GM21825 (cell line): ENCODE measurements around the gene CDK16.

ENCODE experiments used
- ATAC-seq: cut with Tn5 transposase; IDR thresholded peaks from one replicate; pipeline ENCODE4 v1.9.1; 2021; ENCODE audit warnings: mild to moderate bottlenecking, moderate library complexity; ENCODE audit not compliant: unreplicated experiment

The CDK16 gene

DNA sequence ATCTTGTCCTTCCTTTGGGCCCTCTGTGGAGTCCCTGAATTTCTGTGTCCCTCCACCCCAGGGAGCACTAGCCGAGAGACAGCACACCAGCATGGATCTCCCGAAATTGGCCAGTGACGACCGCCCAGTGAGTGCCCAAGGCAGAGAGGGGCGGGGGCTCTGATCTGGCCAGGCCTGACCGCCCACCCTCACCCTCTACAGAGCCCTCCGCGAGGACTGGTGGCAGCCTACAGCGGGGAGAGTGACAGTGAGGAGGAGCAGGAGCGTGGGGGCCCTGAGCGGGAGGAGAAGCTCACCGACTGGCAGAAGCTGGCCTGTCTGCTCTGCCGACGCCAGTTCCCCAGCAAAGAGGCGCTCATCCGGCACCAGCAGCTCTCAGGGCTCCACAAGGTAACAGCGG lies 33.2 kb upstream of the CDK16 start:
- no peak for ATAC-seq

DNA sequence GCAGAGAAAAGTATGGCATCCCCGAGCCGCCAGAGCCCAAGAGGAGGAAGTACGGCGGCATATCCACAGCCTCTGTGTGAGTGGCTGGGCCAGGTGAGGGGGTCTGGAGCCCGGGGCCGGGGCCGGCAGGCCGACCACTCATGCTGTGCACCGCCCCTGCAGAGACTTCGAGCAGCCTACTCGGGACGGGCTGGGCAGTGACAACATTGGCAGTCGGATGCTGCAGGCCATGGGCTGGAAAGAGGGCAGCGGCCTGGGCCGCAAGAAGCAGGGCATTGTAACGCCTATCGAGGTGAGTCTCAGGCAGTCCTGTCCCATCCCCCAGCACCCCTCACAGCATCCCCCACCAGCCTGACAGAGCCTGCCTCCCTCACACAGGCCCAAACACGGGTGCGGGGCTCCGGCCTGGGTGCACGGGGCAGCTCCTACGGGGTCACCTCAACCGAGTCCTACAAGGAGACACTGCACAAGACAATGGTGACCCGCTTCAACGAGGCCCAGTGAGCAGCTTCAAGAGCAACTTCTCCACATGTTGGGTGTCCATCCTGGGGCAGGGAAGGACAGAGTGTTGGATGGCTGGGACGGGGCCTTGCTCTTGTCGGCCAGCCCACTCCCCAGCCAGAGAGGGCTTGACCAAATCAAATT lies 32.3 kb upstream of the CDK16 start:
- ATAC-seq = no peak

DNA sequence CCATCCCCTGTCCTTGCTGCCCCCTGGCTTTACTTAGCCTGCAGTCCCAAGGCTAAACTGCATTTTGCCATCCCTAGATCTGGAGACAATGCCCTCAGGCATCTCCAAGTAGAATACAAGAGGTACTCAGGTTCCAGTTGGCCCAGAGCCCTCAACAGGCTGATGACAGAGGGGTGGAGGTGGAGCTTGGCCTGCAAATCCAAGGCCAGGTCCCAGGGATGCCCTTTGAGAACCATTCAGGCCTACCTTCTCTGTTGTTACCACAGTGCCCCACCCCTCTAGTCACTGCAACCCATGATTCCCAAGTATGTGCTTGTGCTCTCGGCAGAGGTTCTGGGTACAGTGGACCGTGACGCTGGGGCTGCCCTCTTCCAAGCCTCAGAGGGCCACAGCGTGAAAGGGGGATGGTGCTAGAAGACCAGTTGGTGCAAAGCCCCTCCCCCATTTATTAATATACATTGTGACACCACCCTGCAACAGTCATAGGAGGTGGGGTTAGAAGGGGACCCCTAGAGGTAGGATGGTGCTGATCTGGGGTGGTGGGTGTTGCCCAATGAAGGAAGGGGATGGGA lies 31.3 kb upstream of the CDK16 start:
- ATAC-seq = no peak

DNA sequence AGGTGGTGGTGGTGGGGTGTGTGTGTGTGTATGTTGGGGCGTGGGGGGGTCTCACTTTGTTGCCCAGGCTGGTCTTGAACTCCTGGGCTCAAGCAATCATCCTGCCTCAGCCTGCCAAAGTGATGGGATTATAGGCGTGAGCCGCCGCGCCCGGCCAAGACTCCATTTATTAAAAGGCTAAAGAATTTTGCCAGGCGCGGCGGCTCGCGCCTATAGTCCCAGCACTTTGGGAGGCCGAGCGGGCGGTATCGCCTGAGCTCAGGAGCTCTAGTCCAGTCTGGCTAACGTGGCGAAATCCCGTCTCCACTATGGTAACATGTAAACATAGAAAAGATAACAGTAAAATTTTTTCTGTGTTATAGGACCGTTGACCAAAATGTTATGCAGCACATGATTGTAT lies 28.6 kb upstream of the CDK16 start:
- no peak for ATAC-seq

DNA sequence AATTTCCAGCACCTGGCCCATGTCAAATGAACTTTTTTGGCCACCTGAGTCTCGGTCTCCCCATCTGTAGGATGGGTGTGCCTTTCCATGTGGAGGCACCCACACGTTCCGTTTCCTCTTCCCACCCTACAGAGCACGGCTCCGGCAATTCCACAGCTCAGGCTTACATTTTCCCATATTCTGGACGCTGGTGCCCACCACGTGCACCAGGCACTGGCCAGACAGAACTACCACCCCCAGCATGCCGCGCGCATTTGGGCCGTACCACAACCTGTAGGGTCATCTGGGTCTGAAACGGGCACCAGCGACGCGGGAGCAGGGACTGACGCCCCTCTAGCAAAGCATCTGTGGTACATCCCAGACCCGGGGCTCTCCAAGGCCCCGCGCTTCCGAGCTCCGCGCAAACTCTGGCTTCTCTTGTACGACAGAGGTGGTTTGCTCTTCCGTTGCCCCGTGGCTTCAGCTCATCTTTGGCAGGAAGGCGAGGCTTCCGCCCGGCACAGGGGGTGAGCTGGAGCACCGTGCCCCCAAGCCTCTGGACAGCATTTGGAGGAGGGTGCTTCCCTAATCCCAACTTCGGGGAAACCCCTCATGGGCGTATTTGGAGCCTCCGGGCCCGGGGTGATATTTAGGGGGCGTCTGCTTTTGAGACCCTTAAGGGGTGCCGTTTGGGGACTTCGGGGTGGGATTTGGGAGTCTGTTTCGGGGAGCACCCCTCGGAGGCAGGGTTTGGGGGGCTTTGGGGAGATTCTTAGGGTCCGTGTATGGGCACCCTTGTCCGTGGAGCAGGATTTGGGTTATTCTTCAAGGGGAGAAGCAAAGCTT lies 27.8 kb upstream of the CDK16 start:
- peak; percentile 50 for ATAC-seq

DNA sequence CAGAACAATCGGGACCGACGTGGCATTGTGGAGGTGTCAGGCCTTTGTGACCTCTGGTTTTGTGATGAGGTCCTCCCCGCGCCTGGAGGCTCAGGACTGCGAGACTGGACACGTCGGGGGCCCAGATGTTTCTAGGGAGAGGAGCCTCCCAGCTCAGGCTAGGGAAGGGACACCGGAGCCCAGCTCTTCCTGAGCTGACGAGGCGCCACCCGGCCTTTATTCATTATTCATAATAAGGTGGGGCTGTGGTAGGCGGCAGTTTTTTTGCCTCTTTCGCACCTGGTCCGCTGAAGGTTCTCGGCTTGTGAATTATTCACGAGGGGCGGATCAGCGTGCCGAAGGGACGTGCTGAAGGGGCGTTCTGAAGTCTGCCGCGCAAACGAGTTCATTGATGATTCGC lies 27.1 kb upstream of the CDK16 start:
- no peak for ATAC-seq

DNA sequence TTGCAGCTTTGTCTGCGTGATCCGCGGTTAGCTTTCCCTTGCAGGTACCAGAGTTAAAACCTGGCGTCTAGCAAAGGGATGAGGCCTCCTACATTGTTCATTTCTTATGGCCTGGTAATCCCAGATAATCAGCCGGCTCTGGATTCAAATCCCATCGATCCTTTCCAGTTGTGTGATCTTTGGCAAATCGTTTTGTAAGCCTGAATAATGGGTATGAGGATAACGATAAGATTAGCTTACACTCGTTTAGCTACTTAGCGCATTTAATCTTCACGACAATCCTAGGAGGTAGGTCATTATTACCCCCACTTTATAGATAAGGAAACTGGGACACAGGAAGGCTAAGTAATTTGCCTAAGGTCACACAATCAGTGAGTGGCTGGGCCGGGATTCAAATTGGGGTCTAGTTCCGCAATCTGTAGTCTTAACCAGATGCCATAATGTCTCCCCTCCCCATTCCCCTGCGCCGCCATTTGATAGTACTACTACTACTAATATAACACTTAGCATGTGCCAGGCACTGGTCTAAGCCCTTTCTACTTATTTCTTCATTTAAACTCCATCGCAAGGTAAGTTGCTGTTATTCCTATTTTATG lies 26.6 kb upstream of the CDK16 start:
- no peak for ATAC-seq

DNA sequence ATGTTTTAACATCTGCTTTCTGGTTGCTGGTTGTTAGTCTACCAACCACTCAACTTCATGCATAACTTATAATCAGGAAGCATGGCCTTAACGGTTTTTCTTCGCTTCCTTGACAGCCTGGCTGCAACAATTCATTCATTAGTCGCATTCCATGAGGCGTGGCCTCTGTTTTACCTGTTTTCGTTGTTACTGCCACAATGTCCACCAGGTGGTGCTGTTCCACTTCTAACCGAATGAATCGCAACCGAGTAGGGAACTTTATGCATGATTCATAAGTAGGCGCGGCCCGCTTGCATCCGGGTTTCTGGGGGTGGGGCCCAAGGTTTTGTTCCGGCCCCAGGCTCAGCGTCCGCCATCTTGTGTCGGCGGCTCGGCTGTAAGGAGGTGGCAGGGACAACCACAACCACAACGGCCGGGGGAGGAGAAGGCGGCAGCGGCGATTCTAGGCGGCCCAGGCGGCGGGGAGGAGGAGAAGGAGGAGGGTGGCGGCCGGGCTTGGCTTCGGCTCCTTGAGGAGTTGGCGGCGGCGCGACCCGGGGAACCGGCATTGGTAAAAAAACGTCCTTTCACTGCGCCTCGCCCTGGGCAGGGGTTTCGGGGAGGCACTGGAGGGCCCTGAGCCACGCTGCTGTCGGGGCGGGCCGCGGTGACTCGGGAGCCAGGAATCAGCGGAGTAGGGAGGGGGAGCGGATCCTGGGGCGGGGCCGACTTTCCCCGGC lies 24.8 kb upstream of the CDK16 start, which contains the start of gene UBA1:
UBA1 (plus strand) TSS at position 355 of the 719 bp plus-strand sequence. CDS start 4,974 bp downstream, outside the sequence.
- ATAC-seq = peak; percentile 83

DNA sequence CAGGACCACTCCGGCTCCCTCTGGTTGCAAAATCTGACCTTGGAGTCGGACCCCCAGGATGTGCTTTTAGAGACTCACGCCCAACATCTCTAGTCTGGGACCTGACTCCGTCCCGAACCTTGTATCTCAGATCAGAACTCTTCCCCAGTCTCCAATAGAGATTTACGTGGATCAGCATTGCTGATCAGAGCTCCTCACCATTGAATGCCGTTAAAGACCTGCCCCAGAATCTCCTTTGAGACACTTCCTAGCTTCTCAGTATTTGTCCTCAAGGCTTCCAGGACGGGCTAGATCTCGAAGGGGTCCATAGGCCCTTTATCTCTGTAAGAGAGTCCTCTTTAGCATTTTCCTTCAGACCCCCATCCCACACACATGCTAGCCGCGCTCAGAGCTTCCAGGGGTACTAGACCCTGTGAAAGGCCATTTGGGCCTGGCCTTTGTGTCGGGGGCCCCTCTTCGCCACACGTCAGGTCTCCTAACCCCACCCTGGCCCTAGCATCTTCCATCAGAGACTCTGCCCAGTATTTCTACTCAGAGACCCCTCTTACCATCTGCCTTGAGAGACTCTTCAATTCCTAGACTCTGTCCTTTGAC lies 24.2 kb upstream of the CDK16 start:
- ATAC-seq = no peak

DNA sequence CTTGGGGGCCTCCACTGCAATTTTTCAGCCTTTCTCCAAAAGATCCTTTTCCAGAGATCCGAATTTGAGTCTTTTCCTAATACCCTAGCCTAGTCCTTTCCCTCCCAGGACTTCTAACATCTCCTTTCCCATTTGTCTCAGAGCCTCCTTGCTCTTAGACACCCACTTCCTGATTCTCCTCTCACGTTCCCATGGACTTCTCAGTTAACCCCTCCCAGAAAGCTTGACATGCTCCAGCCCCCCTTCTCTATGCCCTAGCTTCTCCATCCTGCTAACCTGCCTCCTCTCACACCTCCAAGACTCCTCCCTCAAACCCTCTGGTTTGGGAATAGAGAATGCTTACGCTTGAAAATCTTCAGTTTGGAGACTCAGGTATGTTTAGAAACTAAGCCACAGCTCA lies 22.4 kb upstream of the CDK16 start:
- no peak for ATAC-seq

DNA sequence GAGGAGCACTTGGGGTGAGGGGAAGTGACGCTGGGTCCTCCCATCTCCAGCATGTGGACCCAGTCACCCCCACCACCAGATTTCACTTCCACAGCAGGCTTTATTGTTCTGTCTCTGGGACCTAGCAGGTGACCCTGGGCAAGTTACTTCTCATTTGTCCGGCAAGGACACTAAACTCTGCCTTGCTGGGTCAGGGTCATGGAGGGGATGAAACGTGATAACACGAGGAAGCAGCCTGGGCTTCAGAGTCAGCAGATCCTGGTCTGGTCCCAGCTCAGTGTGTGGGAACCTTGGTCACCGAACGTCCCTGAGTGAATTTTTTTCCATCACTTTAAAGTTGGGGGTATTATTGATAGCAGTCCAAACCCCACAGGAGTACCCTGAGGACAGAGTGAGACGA lies 21.0 kb upstream of the CDK16 start:
- ATAC-seq = no peak

DNA sequence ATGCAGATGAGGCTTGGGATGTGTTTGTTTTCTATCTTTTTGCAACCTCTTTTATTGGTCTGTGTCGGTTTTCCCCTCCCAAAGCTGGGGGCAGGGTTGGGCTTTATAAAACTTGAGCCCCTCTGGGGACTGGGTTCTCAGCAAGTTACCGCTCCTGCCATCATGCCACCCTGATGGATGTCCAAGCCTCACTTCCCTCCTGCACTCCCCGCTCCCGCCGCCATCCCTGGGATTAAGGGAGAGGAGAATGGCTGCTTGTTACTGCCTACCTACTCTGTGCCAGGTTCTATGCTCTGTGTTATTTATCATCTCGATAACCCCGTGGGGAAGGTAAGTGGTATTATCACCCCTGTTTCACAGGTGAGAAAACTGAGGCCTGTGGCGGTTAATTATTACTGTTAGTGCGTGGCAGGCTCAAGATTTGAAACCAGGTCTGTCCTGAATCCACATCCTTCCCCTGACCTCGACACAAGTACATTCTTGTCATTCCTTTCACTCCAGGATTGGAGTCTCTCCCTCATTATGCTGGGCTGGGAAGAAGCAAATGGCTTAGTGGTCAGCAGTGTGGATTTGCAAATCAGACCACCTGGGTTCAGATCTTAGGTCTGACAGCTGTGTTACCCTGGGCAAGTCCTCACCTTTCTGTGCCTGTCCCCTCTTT lies 20.3 kb upstream of the CDK16 start:
- no peak for ATAC-seq

DNA sequence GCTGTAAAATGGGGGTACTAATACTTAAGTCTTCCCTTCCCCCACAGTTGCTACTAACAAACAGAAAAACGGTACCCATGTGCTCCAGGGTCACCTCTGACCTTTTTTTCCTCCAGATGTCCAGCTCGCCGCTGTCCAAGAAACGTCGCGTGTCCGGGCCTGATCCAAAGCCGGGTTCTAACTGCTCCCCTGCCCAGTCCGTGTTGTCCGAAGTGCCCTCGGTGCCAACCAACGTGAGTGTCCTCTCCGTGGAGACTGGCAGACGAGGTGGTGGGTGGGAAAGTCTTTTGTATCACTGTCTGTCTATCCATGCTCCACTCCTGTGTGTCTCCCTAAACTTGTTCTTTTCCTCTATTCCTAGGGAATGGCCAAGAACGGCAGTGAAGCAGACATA lies 19.8 kb upstream of the CDK16 start:
- ATAC-seq = no peak

DNA sequence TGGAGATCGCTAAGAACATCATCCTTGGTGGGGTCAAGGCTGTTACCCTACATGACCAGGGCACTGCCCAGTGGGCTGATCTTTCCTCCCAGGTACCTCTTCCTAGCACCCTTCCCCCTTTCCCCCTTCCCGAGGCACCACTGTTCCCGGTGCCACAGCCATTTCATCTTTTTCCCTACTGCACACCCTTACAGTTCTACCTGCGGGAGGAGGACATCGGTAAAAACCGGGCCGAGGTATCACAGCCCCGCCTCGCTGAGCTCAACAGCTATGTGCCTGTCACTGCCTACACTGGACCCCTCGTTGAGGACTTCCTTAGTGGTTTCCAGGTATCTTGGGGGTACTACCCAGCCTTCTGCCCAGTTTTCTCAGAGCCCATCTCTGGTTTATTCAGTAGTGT lies 19.2 kb upstream of the CDK16 start:
- no peak for ATAC-seq

DNA sequence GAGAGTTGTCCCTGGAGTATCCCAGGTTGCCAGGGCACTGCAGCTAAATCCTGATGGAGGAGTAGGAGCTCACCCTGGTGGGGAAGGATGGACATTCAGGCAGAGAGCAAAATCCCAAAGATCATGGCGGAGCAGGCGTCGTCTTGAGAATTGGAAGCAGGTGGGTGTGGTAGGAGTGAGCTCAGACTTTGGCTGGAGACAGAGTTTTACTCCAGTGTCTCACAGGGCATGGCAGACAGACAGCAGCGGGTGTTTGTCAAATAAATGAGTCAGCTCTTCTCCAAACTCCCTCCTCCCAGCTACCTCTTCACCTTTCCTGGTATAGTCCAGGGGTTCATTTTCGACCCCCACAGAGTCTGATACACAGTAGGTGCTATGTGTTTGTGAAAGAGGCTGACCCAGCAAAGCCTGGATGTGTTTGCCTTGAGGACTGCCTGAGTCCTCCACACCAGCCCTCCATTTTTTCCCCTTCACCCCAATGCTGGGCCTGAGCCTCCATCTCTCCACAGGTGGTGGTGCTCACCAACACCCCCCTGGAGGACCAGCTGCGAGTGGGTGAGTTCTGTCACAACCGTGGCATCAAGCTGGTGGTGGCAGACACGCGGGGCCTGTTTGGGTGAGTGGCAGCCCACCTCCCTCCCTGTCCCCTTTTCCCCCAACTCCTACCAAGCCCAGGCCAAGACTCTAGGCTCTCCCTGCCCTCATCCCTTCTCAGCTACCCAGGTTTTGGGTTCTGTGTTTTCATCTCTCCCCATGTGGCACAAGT lies 17.9 kb upstream of the CDK16 start:
- ATAC-seq = no peak

DNA sequence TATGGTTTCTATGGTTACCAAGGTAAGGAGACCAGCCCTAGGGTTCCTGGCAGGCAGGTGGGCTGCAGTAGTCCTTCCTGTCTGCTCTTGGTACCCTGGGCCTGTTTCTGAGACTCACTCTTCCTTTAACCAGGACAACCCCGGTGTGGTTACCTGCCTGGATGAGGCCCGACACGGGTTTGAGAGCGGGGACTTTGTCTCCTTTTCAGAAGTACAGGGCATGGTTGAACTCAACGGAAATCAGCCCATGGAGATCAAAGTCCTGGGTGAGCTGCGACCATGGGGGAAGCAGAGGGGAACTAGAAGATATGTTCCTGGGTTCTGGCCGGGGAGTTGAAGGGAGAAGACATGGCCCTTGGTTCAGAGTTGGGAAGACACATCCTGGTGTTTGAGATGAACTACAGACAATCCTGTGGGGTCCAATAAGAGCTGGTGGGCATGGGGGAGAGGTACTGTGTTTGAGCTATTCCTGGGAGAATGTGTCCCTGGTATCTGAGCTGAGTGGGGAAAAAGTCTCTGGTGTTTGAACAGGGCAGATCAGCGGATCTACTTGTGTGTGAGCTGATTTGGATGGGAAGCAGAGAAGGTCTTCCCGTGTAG lies 17.0 kb upstream of the CDK16 start:
- ATAC-seq = no peak

DNA sequence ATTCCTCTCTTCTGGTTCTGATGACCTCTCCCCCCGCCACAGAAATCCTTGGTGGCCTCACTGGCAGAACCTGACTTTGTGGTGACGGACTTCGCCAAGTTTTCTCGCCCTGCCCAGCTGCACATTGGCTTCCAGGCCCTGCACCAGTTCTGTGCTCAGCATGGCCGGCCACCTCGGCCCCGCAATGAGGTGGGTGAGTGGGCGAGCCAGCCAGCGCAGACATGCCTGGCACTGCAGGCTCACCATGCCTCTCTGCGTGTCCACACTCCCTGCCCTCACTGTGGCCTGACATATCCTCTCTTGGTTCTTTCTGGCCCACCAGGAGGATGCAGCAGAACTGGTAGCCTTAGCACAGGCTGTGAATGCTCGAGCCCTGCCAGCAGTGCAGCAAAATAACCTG lies 16.2 kb upstream of the CDK16 start:
- no peak for ATAC-seq

DNA sequence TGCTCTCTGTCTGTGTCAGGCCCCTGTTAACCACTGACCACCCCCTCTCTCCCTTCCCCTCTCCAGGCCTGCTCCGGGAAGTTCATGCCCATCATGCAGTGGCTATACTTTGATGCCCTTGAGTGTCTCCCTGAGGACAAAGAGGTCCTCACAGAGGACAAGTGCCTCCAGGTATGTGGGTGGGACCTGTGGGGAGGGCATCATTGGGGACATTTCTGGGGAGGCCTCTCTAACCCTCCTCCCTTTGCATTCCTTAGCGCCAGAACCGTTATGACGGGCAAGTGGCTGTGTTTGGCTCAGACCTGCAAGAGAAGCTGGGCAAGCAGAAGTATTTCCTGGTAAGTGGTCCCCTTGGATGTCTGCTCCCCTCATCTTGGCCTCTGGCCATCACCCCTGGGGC lies 15.6 kb upstream of the CDK16 start:
- no peak for ATAC-seq

DNA sequence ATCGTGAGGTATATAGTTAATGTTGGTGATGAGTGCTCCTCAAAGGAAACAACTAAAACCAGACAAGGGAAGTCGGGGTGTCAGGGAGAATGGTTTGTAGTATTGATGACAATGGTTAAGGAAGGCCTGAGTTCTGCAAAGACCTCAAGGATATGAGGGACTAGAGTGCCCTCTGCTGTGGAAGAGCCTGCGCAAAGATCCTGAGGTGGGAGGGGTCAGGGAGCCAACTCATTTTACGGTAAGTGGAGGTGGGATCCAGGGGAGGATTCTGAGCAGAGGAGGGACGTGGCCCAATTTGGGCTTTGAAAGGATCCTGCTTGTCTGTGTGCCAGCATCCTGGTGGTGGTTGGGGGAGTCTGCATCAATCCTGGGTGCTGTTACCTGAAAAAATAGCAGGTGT lies 13.5 kb upstream of the CDK16 start:
- no peak for ATAC-seq
